KOPT-K1 (cell line): Measurements from ENCODE around the gene LITAF.
"Not testable (repeated sequence)": the region's sequence is repeated elsewhere in the genome, so short reads cannot be mapped to it uniquely, and the experiment has no call there.

ENCODE experiments used
- H3K27ac ChIP-seq: fragments of 200-600 bp; sonication (generic); 2 replicates; pipeline ENCODE4 v1.5.1; 2016; ENCODE audit warnings: antibody characterized with exemption, mild to moderate bottlenecking, low read depth, low read length; ENCODE audit not compliant: poor library complexity, severe bottlenecking
- H3K36me3 ChIP-seq: fragments of 200-600 bp; sonication (generic); 2 replicates; pipeline ENCODE4 v1.5.1; 2017; ENCODE audit warnings: antibody characterized with exemption, mild to moderate bottlenecking, low read length, moderate library complexity; ENCODE audit not compliant: insufficient read depth
- H3K9me3 ChIP-seq: fragments of 200-600 bp; sonication (generic); 2 replicates; pipeline ENCODE4 v1.5.1; 2017; ENCODE audit warnings: antibody characterized with exemption, low read length, mild to moderate bottlenecking; ENCODE audit not compliant: insufficient read depth, poor library complexity, severe bottlenecking

LITAF gene

DNA sequence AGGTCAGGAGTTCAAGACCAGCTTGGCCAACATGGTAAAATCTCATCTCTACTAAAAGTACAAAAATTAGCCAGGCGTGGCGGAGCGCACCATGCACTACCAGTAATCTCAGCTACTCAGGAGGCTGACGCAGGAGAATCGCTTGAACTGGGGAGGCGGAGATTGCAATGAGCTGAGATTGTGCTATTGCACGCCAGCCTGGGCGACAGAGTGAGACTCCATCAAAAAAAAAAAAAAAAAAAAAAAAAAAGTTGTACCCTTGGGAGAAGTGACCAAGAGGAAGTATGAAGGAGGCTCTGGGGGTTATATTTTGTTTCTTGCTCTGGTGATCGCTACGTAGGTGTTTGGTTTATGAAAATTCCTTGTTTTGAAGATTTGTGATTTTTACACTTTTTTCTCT is 66.3 kb downstream of the LITAF start:
- Histone ChIP-seq H3K9me3 (peaks cover 11% of the 10 kb centered on the region), H3K36me3 (no peaks in the 10 kb centered on the region), H3K27ac (no peak overlapping the region)

DNA sequence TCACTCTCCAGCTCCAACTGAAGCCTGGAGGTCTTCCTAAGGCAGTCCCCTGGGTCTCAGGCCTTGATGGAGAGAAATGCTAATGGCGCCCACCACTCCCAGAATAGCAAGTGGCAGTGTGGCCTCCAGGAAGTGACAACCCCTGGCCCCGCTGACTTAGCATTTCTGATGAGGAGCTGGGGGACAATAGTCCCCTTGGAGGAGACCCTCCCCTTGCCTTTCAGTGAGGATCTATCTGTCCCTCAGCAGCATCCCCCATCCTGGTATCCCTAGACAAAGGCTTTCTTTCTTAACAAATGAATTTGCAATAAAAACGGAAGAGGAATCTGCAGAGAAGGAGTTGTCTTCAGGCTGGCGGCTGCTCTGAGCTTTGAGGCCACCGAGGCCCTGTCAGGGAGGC is 68.8 kb downstream of the LITAF start:
- Histone ChIP-seq H3K27ac (no peak overlapping the region), H3K36me3 (no peaks in the 10 kb centered on the region), H3K9me3 (peaks cover 11% of the 10 kb centered on the region)

GRCh38 chr16:11515540-11516430 is 70.9 kb downstream of the LITAF start:
- peaks cover under 1% of the 10 kb centered on the region for H3K9me3 ChIP-seq
- H3K27ac ChIP-seq: no peak overlapping the region
- no peaks in the 10 kb centered on the region for H3K36me3 ChIP-seq

DNA sequence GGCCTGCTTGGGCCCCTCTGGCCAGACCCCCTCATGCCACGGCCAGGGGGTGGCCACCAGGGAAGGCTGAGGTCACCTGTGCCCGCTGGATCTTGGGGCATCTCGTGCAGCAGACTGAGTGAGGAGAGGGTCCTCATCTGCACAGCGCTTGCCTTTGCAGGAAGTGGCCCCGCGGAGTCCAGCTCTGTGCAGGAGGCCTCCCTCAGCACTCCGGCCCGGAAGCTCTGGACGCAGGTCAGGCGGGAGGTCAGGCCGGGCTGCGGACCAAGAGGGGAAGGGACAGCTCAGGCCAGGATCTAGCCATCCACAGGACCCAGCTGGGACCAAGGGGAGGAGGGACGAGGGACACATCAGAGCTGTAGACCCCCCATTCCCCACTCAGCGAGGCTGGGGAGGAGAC is 72.4 kb downstream of the LITAF start:
- Histone ChIP-seq H3K9me3 (no peaks in the 10 kb centered on the region), H3K36me3 (no peaks in the 10 kb centered on the region), H3K27ac (no peak overlapping the region)

DNA sequence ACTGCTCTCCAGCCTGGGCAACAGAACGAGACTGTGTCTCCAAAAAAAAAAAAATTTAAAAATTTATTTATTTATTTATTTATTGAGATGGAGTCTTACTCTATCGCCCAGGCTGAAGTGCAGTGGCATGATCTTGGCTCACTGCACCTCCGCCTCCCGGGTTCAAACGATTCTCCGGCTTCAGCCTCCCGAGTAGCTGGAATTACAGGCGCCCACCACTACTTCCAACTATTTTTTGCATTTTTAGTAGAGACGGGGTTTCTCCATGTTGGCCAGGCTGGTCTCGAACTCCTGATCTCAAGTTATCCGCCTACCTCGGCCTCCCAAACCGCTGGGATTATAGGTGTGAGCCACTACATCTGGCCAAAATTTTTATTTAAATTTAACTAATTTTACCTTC is 73.4 kb downstream of the LITAF start:
- H3K36me3 ChIP-seq: not testable (repeated sequence)

GRCh38 chr16:11511801-11512200 is 74.9 kb downstream of the LITAF start:
- no peaks in the 10 kb centered on the region for H3K9me3 ChIP-seq
- H3K36me3 ChIP-seq: no peaks in the 10 kb centered on the region
- H3K27ac ChIP-seq: no peak overlapping the region

More for the DNA sequence above, 73.4 kb downstream of the LITAF start:
- not testable (repeated sequence) for H3K9me3 ChIP-seq, H3K27ac ChIP-seq

GRCh38 chr16:11511328-11511727 is 75.4 kb downstream of the LITAF start:
- Histone ChIP-seq H3K36me3 (no peaks in the 10 kb centered on the region), H3K9me3 (no peaks in the 10 kb centered on the region), H3K27ac (no peak overlapping the region)

- H3K36me3 ChIP-seq: no peaks in the 10 kb centered on the region
- H3K27ac ChIP-seq: no peak overlapping the region
Measured at GRCh38 chr16:11510178-11510973, 76.3 kb downstream of the LITAF start.

DNA sequence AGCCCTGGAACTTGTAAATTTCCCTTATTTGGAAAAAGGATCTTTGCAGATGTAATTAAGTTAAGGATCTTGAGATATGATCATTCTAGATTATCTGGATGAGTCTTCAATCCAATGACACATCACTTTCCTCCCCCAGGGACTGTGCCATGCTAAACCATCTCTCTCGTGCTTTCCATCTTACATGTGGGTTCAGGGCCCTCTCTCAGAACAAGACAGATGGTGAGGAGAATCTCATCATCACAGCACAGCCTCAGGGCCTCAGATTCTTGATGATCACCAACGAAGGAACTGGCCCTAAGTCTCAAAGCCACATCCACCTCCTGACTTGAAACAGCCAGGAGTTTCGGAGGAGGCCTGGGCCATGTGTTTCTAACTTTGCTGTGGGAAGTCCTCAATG is 78.7 kb downstream of the LITAF start:
- Histone ChIP-seq H3K9me3 (no peaks in the 10 kb centered on the region), H3K27ac (no peak overlapping the region), H3K36me3 (no peaks in the 10 kb centered on the region)

More at GRCh38 chr16:11510178-11510973, 76.3 kb downstream of the LITAF start:
- H3K9me3 ChIP-seq: no peaks in the 10 kb centered on the region

DNA sequence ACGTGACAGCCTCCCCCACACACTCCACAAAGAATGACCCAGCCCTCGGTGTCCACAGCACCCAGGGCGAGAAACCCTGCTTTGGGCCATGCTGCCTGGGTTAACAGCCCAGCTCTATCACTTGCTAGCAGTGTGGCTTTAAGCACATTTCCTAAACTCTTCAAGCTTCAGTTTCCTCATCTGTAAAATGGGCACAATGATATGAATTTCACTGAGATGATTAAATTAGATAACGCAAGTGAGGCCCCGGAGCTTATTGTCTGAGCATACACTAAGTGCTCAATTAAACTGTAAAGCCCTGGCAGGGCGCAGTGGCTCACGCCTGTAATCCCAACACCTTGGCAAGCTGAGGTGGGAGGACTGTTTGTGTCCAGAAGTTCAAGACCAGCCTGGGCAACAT is 79.4 kb downstream of the LITAF start:
- Histone ChIP-seq H3K9me3 (no peaks in the 10 kb centered on the region), H3K27ac (no peak overlapping the region), H3K36me3 (no peaks in the 10 kb centered on the region)

DNA sequence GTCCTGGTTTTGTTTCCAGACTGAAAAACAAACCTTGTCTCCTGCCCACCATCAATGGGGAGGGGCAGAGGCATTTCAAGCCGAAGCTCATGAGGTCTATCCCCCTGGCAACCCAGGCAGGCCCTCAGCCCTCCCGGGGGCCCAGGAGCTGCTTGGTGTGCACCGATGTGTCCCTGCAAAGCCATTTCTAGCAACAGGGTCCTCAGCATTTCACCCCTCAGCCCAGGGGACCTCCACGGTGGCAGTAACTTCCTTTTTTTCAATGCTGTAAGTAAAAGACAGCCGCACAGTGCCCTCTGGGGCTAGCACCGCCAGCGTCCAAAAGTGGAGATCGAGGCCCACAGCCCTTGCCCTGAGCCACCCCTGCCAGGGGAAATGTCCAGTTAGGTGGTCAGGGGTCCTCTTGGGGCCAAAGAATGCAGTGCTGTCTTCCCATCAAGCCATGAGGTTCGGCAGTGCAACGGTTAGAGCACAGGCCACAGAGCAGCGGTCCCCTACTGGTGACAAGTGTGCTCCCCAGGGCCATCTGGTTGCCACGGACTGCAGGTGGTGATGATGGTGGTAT is 79.9 kb downstream of the LITAF start:
- Histone ChIP-seq H3K27ac (no peak overlapping the region), H3K36me3 (no peaks in the 10 kb centered on the region), H3K9me3 (no peaks in the 10 kb centered on the region)

DNA sequence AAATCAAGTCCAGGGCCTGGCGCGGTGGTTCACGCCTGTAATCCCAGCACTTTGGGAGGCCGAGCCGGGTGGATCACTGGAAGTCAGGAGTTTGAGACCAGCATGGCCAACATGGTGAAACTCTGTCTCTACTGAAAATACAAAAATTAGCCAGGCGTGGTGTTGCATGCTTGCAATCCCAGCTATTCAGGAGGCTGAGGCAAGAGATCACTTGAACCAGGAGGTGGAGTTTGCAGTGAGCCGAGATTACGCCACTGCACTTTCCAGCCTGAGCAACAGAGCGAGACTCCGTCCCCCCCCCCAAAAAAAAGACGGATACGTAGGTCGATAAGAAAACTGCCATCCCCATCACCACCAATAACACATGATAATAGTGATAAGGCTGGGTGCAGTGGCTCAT is 82.5 kb downstream of the LITAF start:
- not testable (repeated sequence) for H3K27ac ChIP-seq, H3K9me3 ChIP-seq, H3K36me3 ChIP-seq

DNA sequence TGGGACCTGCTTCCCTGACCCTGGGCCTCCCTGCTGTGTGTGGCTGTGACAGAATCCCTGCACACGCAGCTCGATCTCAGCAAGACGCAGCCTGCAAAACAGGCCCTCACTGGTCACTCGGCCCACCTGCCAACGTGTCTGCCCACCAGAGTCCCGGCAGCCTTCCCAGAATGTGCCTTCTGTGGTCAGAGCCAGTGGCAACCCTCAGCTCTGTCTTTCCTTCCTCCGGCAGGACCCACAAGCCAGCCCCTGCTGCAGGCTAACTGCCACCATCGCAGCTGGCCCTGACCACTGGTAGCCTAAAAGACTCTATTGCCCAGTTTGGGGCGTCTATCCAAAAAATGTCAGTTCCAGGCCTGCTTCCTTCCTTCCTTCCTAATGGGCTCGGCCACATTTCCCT is 83.2 kb downstream of the LITAF start:
- H3K9me3 ChIP-seq: no peaks in the 10 kb centered on the region
- H3K36me3 ChIP-seq: no peaks in the 10 kb centered on the region
- H3K27ac ChIP-seq: no peak overlapping the region

- Histone ChIP-seq H3K36me3 (no peaks in the 10 kb centered on the region), H3K27ac (no peak overlapping the region), H3K9me3 (no peaks in the 10 kb centered on the region)
Measured at GRCh38 chr16:11502239-11502638, 84.5 kb downstream of the LITAF start.

GRCh38 chr16:11501632-11502031 is 85.1 kb downstream of the LITAF start:
- no peaks in the 10 kb centered on the region for H3K36me3 ChIP-seq
- no peak overlapping the region for H3K27ac ChIP-seq
- H3K9me3 ChIP-seq: no peaks in the 10 kb centered on the region
